Fibroblast of gingiva (primary cell): ENCODE data around the gene DEPP1.

Experiments
- DNase-seq: peaks from one replicate; pipeline ENCODE4 v3.0.0-alpha.2; 2011; ENCODE audit warnings: low read depth

The DEPP1 gene

GRCh38 chr10:44966816-44967509, 11.6 kb downstream of the DEPP1 start:
- DNase-seq: no peak

- DNase-seq: no peak
These were observed 12.3 kb downstream of the DEPP1 start for GRCh38 chr10:44966129-44966815.

- DNase-seq: no peak
These were observed 12.9 kb downstream of the DEPP1 start for GRCh38 chr10:44965651-44966097.

- DNase-seq: no peak
These were observed 13.5 kb downstream of the DEPP1 start for GRCh38 chr10:44965104-44965503.

- no peak for DNase-seq
These were observed 14.6 kb downstream of the DEPP1 start for GRCh38 chr10:44963772-44964633.

GRCh38 chr10:44962870-44963738, 15.5 kb downstream of the DEPP1 start:
- DNase-seq: no peak

GRCh38 chr10:44961931-44962750, 16.5 kb downstream of the DEPP1 start:
- no peak for DNase-seq

GRCh38 chr10:44961230-44961571, 17.4 kb downstream of the DEPP1 start:
- DNase-seq: no peak

GRCh38 chr10:44960482-44961229, 18.0 kb downstream of the DEPP1 start:
- DNase-seq: no peak

- DNase-seq: no peak
These were observed 18.5 kb downstream of the DEPP1 start for GRCh38 chr10:44960088-44960460.

GRCh38 chr10:44959247-44960087, 19.1 kb downstream of the DEPP1 start, which contains the start of gene RASSF4:
RASSF4 (plus strand) TSS chr10:44959802; CDS start chr10:44970203, 10,401 bp downstream.
- DNase-seq: peak; percentile 81

- DNase-seq: no peak
These were observed 19.7 kb downstream of the DEPP1 start for GRCh38 chr10:44958898-44959246.

GRCh38 chr10:44958196-44958897, 20.3 kb downstream of the DEPP1 start:
- no peak for DNase-seq

- no peak for DNase-seq
These were observed 21.6 kb downstream of the DEPP1 start for GRCh38 chr10:44956717-44957706.

GRCh38 chr10:44956226-44956625, 22.4 kb downstream of the DEPP1 start:
- DNase-seq: no peak

GRCh38 chr10:44955413-44956070, 23.1 kb downstream of the DEPP1 start:
- peak; percentile 64 for DNase-seq

- no peak for DNase-seq
These were observed 23.6 kb downstream of the DEPP1 start for GRCh38 chr10:44954962-44955361.
